B cell (primary cell): ENCODE results near the gene TPK1. TPM values are rescaled to one million over a fixed set of nuclear protein-coding genes. Genes with fewer than 3 reads are reported as not detected.

Experiments
- ATAC-seq: fragments of 200-7000 bp; cut with Tn5 transposase; one replicate; pipeline ENCODE4 v1.10.0; 2021; ENCODE audit warnings: low read depth, mild to moderate bottlenecking, moderate number of reproducible peaks, moderate library complexity
- CTCF ChIA-PET: fragments of 350-600 bp; sonication (Branson Sonifier 250); formaldehyde crosslinking; loops from one replicate; lab custom pipeline; 2021; ENCODE audit warnings: antibody characterized with exemption, inconsistent platforms; lab: Charles Lee
- POLR2A ChIA-PET: fragments of 350-600 bp; sonication (Branson Sonifier 250); formaldehyde crosslinking; loops from one replicate; lab custom pipeline; 2021; ENCODE audit warnings: antibody characterized with exemption; lab: Charles Lee
- DNase-seq: peaks from one replicate; pipeline ENCODE4 v3.0.0; 2013
- H2AFZ ChIP-seq: 2 replicates; pipeline ENCODE4 v1.6.1; 2012; ENCODE audit warnings: mild to moderate bottlenecking, low read depth, low read length; ENCODE audit not compliant: insufficient read depth, poor library complexity, severe bottlenecking
- H3K27ac ChIP-seq, 2 donors: 1 replicate in 1 of 2; 2 replicates in 1 of 2; pipeline ENCODE4 v1.5.1; 2012 to 2013; ENCODE audit warnings: low read length in 2 of 2, mild to moderate bottlenecking in 2 of 2, moderate library complexity in 1 of 2
- H3K27me3 ChIP-seq, 4 experiments: fragments of 200-600 bp in 1 of 4; sonication (generic) in 1 of 4; replicated peaks in 1 of 4; 1 replicate in 2 of 4; 2 replicates in 2 of 4; pipeline versions ENCODE4 v1.6.1 to v1.7.0; 2013 to 2016; ENCODE audit warnings: low read length in 3 of 4, mild to moderate bottlenecking in 2 of 4, mixed read lengths in 1 of 4, moderate library complexity in 1 of 4; ENCODE audit not compliant: insufficient read depth in 4 of 4, control insufficient read depth in 3 of 4; ENCODE audit errors: control extremely low read depth in 1 of 4
- H3K36me3 ChIP-seq, 2 experiments: replicated peaks in 1 of 2; 1 replicate in 1 of 2; 2 replicates in 1 of 2; pipeline versions ENCODE4 v1.6.1 to v1.7.1; 2013; ENCODE audit warnings: low read length in 1 of 2; ENCODE audit not compliant: insufficient read depth in 2 of 2, control insufficient read depth in 1 of 2; ENCODE audit errors: control extremely low read depth in 1 of 2, extremely low read depth in 1 of 2
- H3K4me1 ChIP-seq, 2 donors: fragments of 200-600 bp in 1 of 2; sonication (generic) in 1 of 2; 1 replicate in 1 of 2; 2 replicates in 1 of 2; pipeline versions ENCODE4 v1.5.1 to v1.6.1; 2013 to 2017; ENCODE audit warnings: low read length in 2 of 2; ENCODE audit not compliant: control insufficient read depth in 2 of 2, insufficient read depth in 2 of 2
- H3K4me2 ChIP-seq: replicated peaks from 2 replicates; pipeline ENCODE3; 2012; ENCODE audit warnings: mild to moderate bottlenecking, low read depth, low read length; ENCODE audit not compliant: poor library complexity, severe bottlenecking
- H3K4me3 ChIP-seq, 5 experiments: fragments of 200-600 bp in 1 of 5; sonication (generic) in 1 of 5; 1 replicate in 3 of 5; 2 replicates in 2 of 5; pipeline versions ENCODE4 v1.5.1 to v1.7.0; 2011 to 2016; ENCODE audit warnings: low read length in 4 of 5, mild to moderate bottlenecking in 4 of 5, low read depth in 2 of 5, control low read depth in 1 of 5, moderate library complexity in 1 of 5; ENCODE audit not compliant: insufficient read depth in 1 of 5; ENCODE audit errors: control extremely low read depth in 1 of 5, extremely low read depth in 1 of 5
- H3K79me2 ChIP-seq: fragments of 200-600 bp; sonication (generic); one replicate; pipeline ENCODE4 v1.6.0; 2016; ENCODE audit warnings: low read length; ENCODE audit not compliant: control insufficient read depth, insufficient read depth
- H3K9ac ChIP-seq: fragments of 200-600 bp; sonication (generic); 2 replicates; pipeline ENCODE4 v1.6.1; 2017; ENCODE audit warnings: mild to moderate bottlenecking, low read length, moderate library complexity
- H3K9me3 ChIP-seq, 3 donors: one replicate each; pipeline versions ENCODE4 v1.6.1 to v1.7.1; 2013; ENCODE audit warnings: low read length in 2 of 3; ENCODE audit not compliant: control insufficient read depth in 2 of 3, insufficient read depth in 1 of 3; ENCODE audit errors: control extremely low read depth in 1 of 3
- H4K20me1 ChIP-seq: 2 replicates; pipeline ENCODE4 v1.6.0; 2012; ENCODE audit warnings: mild to moderate bottlenecking, low read length; ENCODE audit not compliant: insufficient read depth, control insufficient read depth, poor library complexity, severe bottlenecking
- H3K27ac Mint-ChIP-seq: one replicate; pipeline ENCODE4 v1.8.0; 2021; ENCODE audit warnings: mixed read lengths
- H3K27me3 Mint-ChIP-seq: one replicate; pipeline ENCODE4 v1.8.0; 2021; ENCODE audit warnings: mixed read lengths
- H3K4me1 Mint-ChIP-seq: one replicate; pipeline ENCODE4 v1.8.0; 2021; ENCODE audit warnings: mixed read lengths
- H3K4me3 Mint-ChIP-seq: one replicate; pipeline ENCODE4 v1.8.0; 2021; ENCODE audit warnings: mixed read lengths
- H3K9me3 Mint-ChIP-seq: one replicate; pipeline ENCODE4 v1.8.0; 2022; ENCODE audit warnings: mixed read lengths; ENCODE audit not compliant: insufficient read depth
- EZH2 ChIP-seq: IDR thresholded peaks from 2 replicates; pipeline ENCODE4 v1.6.1; 2012; ENCODE audit warnings: borderline replicate concordance, low read depth, mild to moderate bottlenecking, moderate library complexity, low read length; ENCODE audit not compliant: insufficient read depth, poor library complexity, severe bottlenecking
- WGBS: methylation state at CpG from one replicate; pipeline ENCODE4 v1.1.5; 2013; ENCODE audit warnings: missing lambda C conversion rate; ENCODE audit not compliant: insufficient coverage; 5-methylcytosine and 5-hydroxymethylcytosine counted together
- intact Hi-C: fragments of 100-400 bp; cut with micrococcal nuclease; formaldehyde crosslinking; loops from one replicate; pipeline ENCODE4 v1.10.0; 2022
- polyA plus RNA-seq: library from polyadenylated mRNA; depleted of rRNA; stranded (reverse); fragments of >200 nt; gene quantifications from 2 replicates; pipeline ENCODE4 v1.2.3, GENCODE V29; 2012
- total RNA-seq, 2 donors: library from RNA; stranded (reverse); fragments of 120-200 nt in 1 of 2; gene quantifications; 1 replicate in 1 of 2; 2 replicates in 1 of 2; pipeline versions ENCODE4 v1.2.3 to v1.2.4, GENCODE V29; 2013 to 2022
- TF ChIP-seq, protein P1 (sequence below): fragments of 200-600 bp; IDR thresholded peaks from one replicate; pipeline ENCODE4 v1.8.0; 2022; ENCODE audit warnings: antibody characterized with exemption, mild to moderate bottlenecking

TPK1 gene
- total and polyA plus RNA-seq, 2 donors (not counting 1 experiment from before 2014, with no cell fraction given): 13.7 to 26.4 TPM

DNA sequence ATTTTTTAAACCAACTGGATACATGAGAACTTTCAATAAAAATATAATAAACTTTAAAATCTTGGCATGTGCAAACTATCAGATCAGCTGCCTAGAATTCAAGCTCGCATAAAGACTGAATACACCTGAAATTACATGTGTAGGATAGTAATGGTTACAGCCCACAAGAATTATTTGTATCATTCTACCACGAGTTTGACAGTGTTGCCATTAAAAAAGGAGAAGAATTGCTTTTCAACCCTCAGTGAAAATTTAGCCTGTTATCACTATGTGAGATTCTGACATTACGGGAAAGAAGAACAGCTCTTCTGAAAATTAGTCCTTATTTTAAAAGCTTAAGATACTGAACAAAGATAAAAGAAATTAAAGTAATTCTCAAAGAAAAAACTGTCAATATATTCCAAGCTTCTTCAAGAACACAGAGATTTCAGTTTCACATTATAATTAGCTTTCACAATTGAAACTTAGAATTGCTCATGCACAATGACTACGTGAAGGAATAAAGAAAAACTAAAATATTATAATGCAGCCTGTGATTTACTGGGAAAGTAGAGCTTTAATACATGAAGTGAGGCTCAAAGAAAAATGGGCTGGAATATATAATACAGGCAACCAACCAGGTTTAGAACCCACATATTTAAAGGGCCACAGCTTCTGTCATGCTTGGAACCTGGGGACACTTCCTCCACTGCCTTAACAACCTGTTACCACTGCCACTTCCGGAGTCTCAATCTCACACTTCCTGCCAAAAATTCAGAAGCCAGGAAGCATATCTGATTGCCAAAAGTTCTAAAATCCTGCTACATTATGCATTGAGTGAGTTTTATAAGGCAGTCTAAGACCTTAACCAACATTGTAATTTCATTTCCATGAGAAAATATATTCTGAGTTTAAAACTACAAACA lies 23.2 kb downstream of the TPK1 start:
- H3K27me3 Mint-ChIP-seq: no peaks in the 10 kb centered on the region
- ATAC-seq: peak; percentile 87
- peak overlapping the region; percentile 90 for H3K27ac Mint-ChIP-seq
- Histone ChIP-seq H3K27ac (peak overlapping the region; percentile 46 to 82), H3K4me3 (peak overlapping the region in 4 of 5 experiments; percentile 25 to 41 (median 30)), H3K27me3 (no peaks in the 10 kb centered on the region), H4K20me1 (no peaks in the 10 kb centered on the region), H3K4me2 (peak overlapping the region; percentile 60), H3K79me2 (peaks cover 11% of the 10 kb centered on the region), H3K36me3 (no peaks in the 10 kb centered on the region), H2AFZ (peak overlapping the region; percentile 53), H3K9ac (peak overlapping the region; percentile 30), H3K9me3 (peaks cover 0 to 2% (median 0%) of the 10 kb centered on the region in 3 donors), H3K4me1 (peaks cover 24 to 30% of the 10 kb centered on the region in 2 donors)
- peaks cover 44% of the 10 kb centered on the region for H3K4me1 Mint-ChIP-seq
- WGBS: no CpG with 5 or more reads among the region's 5 CpGs
- intact Hi-C loops: loop anchor here (1.0 kb wide), 2 partner anchors 9 to 23 kb away; no protein-coding TSS in a partner anchor
- no peaks in the 10 kb centered on the region for H3K9me3 Mint-ChIP-seq
- TF ChIP-seq, protein P1, sequence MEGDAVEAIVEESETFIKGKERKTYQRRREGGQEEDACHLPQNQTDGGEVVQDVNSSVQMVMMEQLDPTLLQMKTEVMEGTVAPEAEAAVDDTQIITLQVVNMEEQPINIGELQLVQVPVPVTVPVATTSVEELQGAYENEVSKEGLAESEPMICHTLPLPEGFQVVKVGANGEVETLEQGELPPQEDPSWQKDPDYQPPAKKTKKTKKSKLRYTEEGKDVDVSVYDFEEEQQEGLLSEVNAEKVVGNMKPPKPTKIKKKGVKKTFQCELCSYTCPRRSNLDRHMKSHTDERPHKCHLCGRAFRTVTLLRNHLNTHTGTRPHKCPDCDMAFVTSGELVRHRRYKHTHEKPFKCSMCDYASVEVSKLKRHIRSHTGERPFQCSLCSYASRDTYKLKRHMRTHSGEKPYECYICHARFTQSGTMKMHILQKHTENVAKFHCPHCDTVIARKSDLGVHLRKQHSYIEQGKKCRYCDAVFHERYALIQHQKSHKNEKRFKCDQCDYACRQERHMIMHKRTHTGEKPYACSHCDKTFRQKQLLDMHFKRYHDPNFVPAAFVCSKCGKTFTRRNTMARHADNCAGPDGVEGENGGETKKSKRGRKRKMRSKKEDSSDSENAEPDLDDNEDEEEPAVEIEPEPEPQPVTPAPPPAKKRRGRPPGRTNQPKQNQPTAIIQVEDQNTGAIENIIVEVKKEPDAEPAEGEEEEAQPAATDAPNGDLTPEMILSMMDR: no peak
- no peak for TF ChIP-seq EZH2
- H3K4me3 Mint-ChIP-seq: peak overlapping the region; percentile 79
- ChIA-PET POLR2A (interaction anchor here (1.3 to 2.8 kb wide), 2 partner anchors 10 to 22 kb away, joined by 3 to 20 read pairs; partner anchors contain the start of gene TPK1), CTCF (interaction anchor here (0.6 to 2.0 kb wide), 9 partner anchors 11 to 76 kb away, joined by 3 to 9 read pairs (median 4); partner anchors contain the start of gene TPK1)
- DNase-seq: peak; percentile 64
